A549 (cell line): ENCODE results near the gene DNAJC30. TPM values are rescaled to one million over a fixed set of nuclear protein-coding genes. Genes with fewer than 3 reads are reported as not detected.
A peak's percentile ranks its signal among the peaks of the same experiment; 100 is the strongest.
"Not testable (repeated sequence)": the region's sequence is repeated elsewhere in the genome, so short reads cannot be mapped to it uniquely, and the experiment has no call there.

Experiments
- ATAC-seq, 2 experiments: fragments of 200-7000 bp in 1 of 2; fragments of >200 bp in 1 of 2; cut with Nextera tagmentation in 1 of 2; cut with Tn5 transposase in 1 of 2; 3 replicates each; pipeline versions ENCODE4 v1.8.0 to v1.9.1; 2018 to 2020; ENCODE audit warnings: mild to moderate bottlenecking in 1 of 2, moderate library complexity in 1 of 2
- CTCF ChIA-PET: fragments of 300-600 bp; sonication (Branson Sonifier 250); formaldehyde crosslinking; extraction: SDS; loops from one replicate; lab custom pipeline; 2021; ENCODE audit warnings: antibody characterized with exemption, inconsistent platforms; lab: Yijun Ruan, JAX
- POLR2A ChIA-PET: fragments of 350-600 bp; formaldehyde crosslinking; extraction: SDS; loops from one replicate; lab custom pipeline; 2021; ENCODE audit warnings: antibody characterized with exemption, inconsistent platforms; lab: Yijun Ruan, JAX
- DNase-seq, 2 experiments: peaks; one replicate each; pipeline versions ENCODE4 v3.0.0 to v3.0.0-alpha.2; 2011 to 2016; ENCODE audit warnings: low read depth in 1 of 2, low spot score in 1 of 2
- FAIRE-seq: peaks from 2 replicates; lab custom pipeline; 2011; peaks lifted over from hg19 to GRCh38; lab: Jason Lieb, UNC
- H3K27ac ChIP-seq, 2 experiments: fragments of >200 bp; sonication (Bioruptor Twin); formaldehyde crosslinking; 3 replicates each; pipeline ENCODE4 v1.5.1; 2016 to 2017
- H3K4me1 ChIP-seq: fragments of >200 bp; sonication (Bioruptor Twin); formaldehyde crosslinking; 3 replicates; pipeline ENCODE4 v1.6.1; 2016
- H3K4me2 ChIP-seq: fragments of >200 bp; sonication (Bioruptor Twin); formaldehyde crosslinking; 3 replicates; pipeline ENCODE4 v1.6.1; 2016
- H3K4me3 ChIP-seq: fragments of >200 bp; sonication (Bioruptor Twin); formaldehyde crosslinking; 3 replicates; pipeline ENCODE4 v1.5.1; 2016
- H3K9me3 ChIP-seq: fragments of >200 bp; sonication (Bioruptor Twin); formaldehyde crosslinking; 3 replicates; pipeline ENCODE4 v1.6.1; 2016
- ATOH8 ChIP-seq: fragments of 250-450 bp; sonication (Bioruptor Pico); IDR thresholded peaks from 2 replicates; pipeline ENCODE4 v1.5.0; 2020; ENCODE audit warnings: low read depth, mild to moderate bottlenecking, moderate library complexity
- BHLHE40 ChIP-seq: IDR thresholded peaks from 2 replicates; pipeline ENCODE4 v1.6.1; 2012; ENCODE audit warnings: low read depth, low read length, inconsistent platforms
- CEBPB ChIP-seq, 2 experiments: fragments of >200 bp in 1 of 2; sonication (Bioruptor Twin) in 1 of 2; formaldehyde crosslinking in 1 of 2; IDR thresholded peaks; 2 replicates each; pipeline ENCODE4 v1.6.1; 2012 to 2016
- CTCF ChIP-seq: fragments of >200 bp; sonication (Bioruptor Twin); formaldehyde crosslinking; IDR thresholded peaks from 3 replicates; pipeline ENCODE4 v1.5.1; 2016
- E2F6 ChIP-seq: IDR thresholded peaks from 2 replicates; pipeline ENCODE4 v1.6.1; 2012; ENCODE audit warnings: low read depth, borderline replicate concordance
- EHF ChIP-seq: fragments of 250-450 bp; sonication (Bioruptor Pico); IDR thresholded peaks from 2 replicates; pipeline ENCODE4 v1.5.0; 2020; ENCODE audit warnings: mild to moderate bottlenecking
- FOSB ChIP-seq: fragments of 250-450 bp; sonication (Bioruptor Pico); IDR thresholded peaks from 2 replicates; pipeline ENCODE4 v1.5.0; 2020; ENCODE audit warnings: mild to moderate bottlenecking, moderate library complexity
- GATA3 ChIP-seq: IDR thresholded peaks from 2 replicates; pipeline ENCODE4 v1.6.1; 2012; ENCODE audit warnings: borderline replicate concordance
- HOXB13 ChIP-seq: fragments of 250-450 bp; sonication (Bioruptor Pico); IDR thresholded peaks from 2 replicates; pipeline ENCODE4 v1.5.0; 2020; ENCODE audit warnings: low read depth, mild to moderate bottlenecking, moderate library complexity
- JUN ChIP-seq, 2 experiments: fragments of >200 bp; sonication (Bioruptor Twin); formaldehyde crosslinking; IDR thresholded peaks; 2 replicates in 1 of 2; 3 replicates in 1 of 2; pipeline ENCODE4 v1.6.1; 2016 to 2017
- JUNB ChIP-seq: fragments of >200 bp; sonication (Bioruptor Twin); formaldehyde crosslinking; IDR thresholded peaks from 2 replicates; pipeline ENCODE4 v1.6.1; 2016
- KDM5A ChIP-seq: fragments of 200-600 bp; sonication (generic); IDR thresholded peaks from 2 replicates; pipeline ENCODE4 v1.6.1; 2016; ENCODE audit warnings: antibody characterized with exemption, mild to moderate bottlenecking
- NPAS2 ChIP-seq: fragments of 250-450 bp; sonication (Bioruptor Pico); IDR thresholded peaks from 2 replicates; pipeline ENCODE4 v1.8.0; 2022; ENCODE audit warnings: mild to moderate bottlenecking, moderate library complexity, borderline replicate concordance
- PHF8 ChIP-seq: fragments of 200-600 bp; sonication (generic); IDR thresholded peaks from 2 replicates; pipeline ENCODE4 v1.6.1; 2016; ENCODE audit warnings: low read depth, mild to moderate bottlenecking, antibody characterized with exemption, moderate library complexity, borderline replicate concordance
- POLR2AphosphoS2 ChIP-seq: conservative IDR thresholded peaks from 2 replicates; pipeline ENCODE4 v1.6.1; 2012; ENCODE audit warnings: low read length, improper control_type of control experiment, inconsistent platforms
- RARB ChIP-seq: fragments of 250-450 bp; sonication (Bioruptor Pico); IDR thresholded peaks from 2 replicates; pipeline ENCODE4 v1.8.0; 2021; ENCODE audit warnings: mild to moderate bottlenecking, moderate library complexity
- RNF2 ChIP-seq: fragments of 200-600 bp; sonication (generic); IDR thresholded peaks from 2 replicates; pipeline ENCODE4 v1.6.1; 2016; ENCODE audit warnings: low read depth, mild to moderate bottlenecking, antibody characterized with exemption, moderate library complexity, borderline replicate concordance
- TP53 ChIP-seq: fragments of 250-450 bp; sonication (Bioruptor Pico); IDR thresholded peaks from 2 replicates; pipeline ENCODE4 v1.5.0; 2021; ENCODE audit warnings: mild to moderate bottlenecking, moderate library complexity
- USF2 ChIP-seq: fragments of 450-650 bp; IDR thresholded peaks from 2 replicates; pipeline ENCODE4 v1.6.1; 2014; ENCODE audit warnings: antibody characterized with exemption
- ZC3H11A ChIP-seq: fragments of 450-650 bp; IDR thresholded peaks from 2 replicates; pipeline ENCODE4 v1.6.1; 2014; ENCODE audit warnings: antibody characterized with exemption, mild to moderate bottlenecking
- WGBS: methylation state at CpG from one replicate; pipeline ENCODE4 v1.1.6; 2017; ENCODE audit errors: missing lambda C conversion rate; 5-methylcytosine and 5-hydroxymethylcytosine counted together
- polyA plus RNA-seq, 4 experiments: library from polyadenylated mRNA; depleted of rRNA in 3 of 4; stranded (reverse); fragments of >200 nt; fragmentation: RNase III in 1 of 4; extraction: RNeasy Plus Mini Kit Qiagen cat#74134 plus additional on column Dnase treatment in 1 of 4; gene quantifications; 2 replicates in 3 of 4; 3 replicates in 1 of 4; pipeline ENCODE4 v1.2.3, GENCODE V29; 2011 to 2017

The DNAJC30 gene
- polyA plus RNA-seq, 2 of the 4 experiments (the other 2 are of a cell fraction), result 5.7 to 8.9 TPM

- H3K9me3 ChIP-seq, result no peaks in the 10 kb centered on the region
- TF ChIP-seq BHLHE40 (no peak), EHF (no peak), KDM5A (no peak), NPAS2 (CRISPR knock-in tag) (no peak), JUN (IDR thresholded peaks at IDR 0.05) (no peak), E2F6 (no peak), POLR2AphosphoS2 (no peak), CTCF (no peak), RNF2 (no peak), CEBPB (IDR thresholded peaks at IDR 0.05) (no peak), TP53 (CRISPR knock-in tag) (no peak), HOXB13 (CRISPR knock-in tag) (no peak), ZC3H11A (no peak)
- H3K4me2 ChIP-seq, result 0 out of 3 replicates have a peak overlapping the region, but pooled peaks have one; percentile 3
- FAIRE-seq, result no peak
- ChIA-PET POLR2A (no interaction called here), CTCF (interaction anchor here (1.9 to 2.3 kb wide), 2 partner anchors 12 to 45 kb away, joined by 7 to 9 read pairs; partner anchors contain the start of gene VPS37D)
- 0 out of 6 replicates have a peak overlapping the region, but pooled peaks of 1 of the 2 experiments have one; percentile 6 for H3K27ac ChIP-seq
- peaks cover 26% of the 10 kb centered on the region for H3K4me1 ChIP-seq
- no peak for DNase-seq
- ATAC-seq, result no peak
- 72% methylated on average over 2 of the region's 2 CpGs for WGBS
- no peak overlapping the region for H3K4me3 ChIP-seq
Observed at GRCh38 chr7:73679709-73680108, 3.5 kb downstream of the DNAJC30 start.

GRCh38 chr7:73678862-73679261, 4.4 kb downstream of the DNAJC30 start:
- TF ChIP-seq FOSB (CRISPR knock-in tag) (no peak), GATA3 (no peak), ATOH8 (no peak), RARB (CRISPR knock-in tag) (no peak), USF2 (no peak), PHF8 (no peak), CEBPB (IDR thresholded peaks at IDR 0.05) (no peak), JUNB (no peak), TP53 (CRISPR knock-in tag) (no peak)
- Histone ChIP-seq H3K4me1 (peaks cover 21% of the 10 kb centered on the region), H3K9me3 (no peaks in the 10 kb centered on the region), H3K27ac (no peak overlapping the region), H3K4me2 (no peak overlapping the region), H3K4me3 (no peak overlapping the region)
- 75% methylated on average over 6 of the region's 6 CpGs for WGBS
- FAIRE-seq, result no peak
- POLR2A ChIA-PET, result no interaction called here
- DNase-seq, result no peak
- CTCF ChIA-PET, result interaction anchor here (1.6 to 2.1 kb wide), 3 partner anchors 11 to 72 kb away, joined by 9 to 14 read pairs (median 9); no protein-coding TSS in a partner anchor
- no peak for ATAC-seq

GRCh38 chr7:73676062-73676461, 7.2 kb downstream of the DNAJC30 start:
- not testable (repeated sequence) for DNase-seq, H3K4me3 ChIP-seq, FAIRE-seq, H3K4me2 ChIP-seq, H3K4me1 ChIP-seq, H3K9me3 ChIP-seq, H3K27ac ChIP-seq
- POLR2A ChIA-PET, result interaction anchor here (2.1 kb wide), 1 partner anchor 29 kb away, joined by 6 read pairs; no protein-coding TSS in a partner anchor
- 88% methylated on average over 9 of the region's 9 CpGs for WGBS
- peak in 1 of 2 experiments; percentile 15; a peak in 1 of 6 replicates for ATAC-seq
- CTCF ChIA-PET, result interaction anchor here (0.6 to 9.1 kb wide), 9 partner anchors 8 to 70 kb away, joined by 3 to 86 read pairs (median 4); partner anchors contain the start of gene VPS37D
